Psoas muscle (tissue), 8 donors: ENCODE data around the gene MMP11. TPM values are rescaled to one million over a fixed set of nuclear protein-coding genes. Genes with fewer than 3 reads are reported as not detected.
"Not testable (repeated sequence)": the region's sequence is repeated elsewhere in the genome, so short reads cannot be mapped to it uniquely, and the experiment has no call there.

Experiments used
- ATAC-seq, 4 donors: fragments of 200-7000 bp; cut with Tn5 transposase; one replicate each; pipeline ENCODE4 v1.9.1; 2020; ENCODE audit warnings: moderate library complexity in 3 of 4, mild to moderate bottlenecking in 2 of 4
- DNase-seq, 2 donors: peaks; one replicate each; pipeline ENCODE4 v3.0.0-alpha.2; 2020
- H3K27ac ChIP-seq: fragments of 200-600 bp; one replicate; pipeline ENCODE4 v1.8.0; 2022
- H3K27me3 ChIP-seq, 3 donors: fragments of 200-600 bp in 1 of 3; one replicate each; pipeline versions ENCODE4 v1.6.1 to v1.8.0; 2013 to 2022; ENCODE audit warnings: low read length in 2 of 3, mild to moderate bottlenecking in 2 of 3, moderate library complexity in 1 of 3; ENCODE audit not compliant: insufficient read depth in 3 of 3
- H3K36me3 ChIP-seq, 2 donors: fragments of 200-600 bp in 1 of 2; one replicate each; pipeline versions ENCODE4 v1.6.1 to v1.8.0; 2013 to 2022; ENCODE audit warnings: low read depth in 1 of 2, mild to moderate bottlenecking in 1 of 2, moderate library complexity in 1 of 2; ENCODE audit not compliant: insufficient read depth in 1 of 2
- H3K4me1 ChIP-seq: fragments of 200-600 bp; one replicate; pipeline ENCODE4 v1.8.0; 2022
- H3K4me3 ChIP-seq: fragments of 200-600 bp; one replicate; pipeline ENCODE4 v1.8.0; 2022; ENCODE audit warnings: mild to moderate bottlenecking
- H3K9me3 ChIP-seq: fragments of 200-600 bp; one replicate; pipeline ENCODE4 v1.8.0; 2022
- WGBS, 3 donors: extraction: QIAGEN DNeasy Blood & Tissue Kit; methylation state at CpG; one replicate each; pipeline versions ENCODE4 v1.1.6 to v1.1.7; 2013; 5-methylcytosine and 5-hydroxymethylcytosine counted together
- intact Hi-C, 2 donors: fragments of 100-400 bp; cut with DNase I; formaldehyde crosslinking; loops; one replicate each; pipeline versions ENCODE4 v1.11.0 to v1.14.2; 2022
- long read RNA-seq, 2 donors: library from polyadenylated mRNA; unstranded; transcript quantifications; one replicate each; pipeline ENCODE4 v2.0.0, GENCODE V29; 2021
- polyA plus RNA-seq, 3 donors: library from polyadenylated mRNA; stranded (reverse); fragments of 200-250 nt; gene quantifications; one replicate each; pipeline ENCODE4 v1.2.3, GENCODE V29; 2013
- total RNA-seq, 4 donors: library from RNA; stranded (reverse); fragmentation: NEBNext Ultra II Directional in 2 of 4; extraction: Animal tissue kit (Norgen Biotek cat#: 25700) in 2 of 4; gene quantifications; one replicate each; pipeline versions ENCODE4 v1.2.1 to v1.2.4, GENCODE V29; 2021 to 2023
- TF ChIP-seq, protein P1 (sequence below): fragments of 200-600 bp; IDR thresholded peaks from one replicate; pipeline ENCODE4 v1.8.0; 2022; ENCODE audit warnings: antibody characterized with exemption
- donor health status: healthy with polysubstance abuse.
- donor health status: DM: no; HTN: no; CAD: no; lungs with moderate emphysema.
- donor health status: Bipolar disorder and iron deficiency.
- donor health status: healthy.
- donor health status: DM: yes; HTN: yes; CAD: no.
- donor health status: DM: no; HTN: no; CAD: no.
- donor health status: DM: no; HTN: no; CAD: no.
- donor health status: DM: yes; HTN: yes; CAD: no.

The MMP11 gene, protein sequence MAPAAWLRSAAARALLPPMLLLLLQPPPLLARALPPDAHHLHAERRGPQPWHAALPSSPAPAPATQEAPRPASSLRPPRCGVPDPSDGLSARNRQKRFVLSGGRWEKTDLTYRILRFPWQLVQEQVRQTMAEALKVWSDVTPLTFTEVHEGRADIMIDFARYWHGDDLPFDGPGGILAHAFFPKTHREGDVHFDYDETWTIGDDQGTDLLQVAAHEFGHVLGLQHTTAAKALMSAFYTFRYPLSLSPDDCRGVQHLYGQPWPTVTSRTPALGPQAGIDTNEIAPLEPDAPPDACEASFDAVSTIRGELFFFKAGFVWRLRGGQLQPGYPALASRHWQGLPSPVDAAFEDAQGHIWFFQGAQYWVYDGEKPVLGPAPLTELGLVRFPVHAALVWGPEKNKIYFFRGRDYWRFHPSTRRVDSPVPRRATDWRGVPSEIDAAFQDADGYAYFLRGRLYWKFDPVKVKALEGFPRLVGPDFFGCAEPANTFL
- total RNA-seq (1 to 10 TPM; 1.3 to 2.9 (median 1.5) TPM), polyA plus RNA-seq (under 1 TPM; 0.35 to 0.47 (median 0.43) TPM)
- long read RNA-seq, donor 1, partial matches to known transcripts = 0 of 1 reads
- long read RNA-seq, donor 1, other reads (novel, unspliced or antisense) = 1 of 1 reads
- long read RNA-seq, donor 2, partial matches to known transcripts = 2 of 7 reads
- long read RNA-seq, donor 2, other reads (novel, unspliced or antisense) = 2 of 7 reads

DNA sequence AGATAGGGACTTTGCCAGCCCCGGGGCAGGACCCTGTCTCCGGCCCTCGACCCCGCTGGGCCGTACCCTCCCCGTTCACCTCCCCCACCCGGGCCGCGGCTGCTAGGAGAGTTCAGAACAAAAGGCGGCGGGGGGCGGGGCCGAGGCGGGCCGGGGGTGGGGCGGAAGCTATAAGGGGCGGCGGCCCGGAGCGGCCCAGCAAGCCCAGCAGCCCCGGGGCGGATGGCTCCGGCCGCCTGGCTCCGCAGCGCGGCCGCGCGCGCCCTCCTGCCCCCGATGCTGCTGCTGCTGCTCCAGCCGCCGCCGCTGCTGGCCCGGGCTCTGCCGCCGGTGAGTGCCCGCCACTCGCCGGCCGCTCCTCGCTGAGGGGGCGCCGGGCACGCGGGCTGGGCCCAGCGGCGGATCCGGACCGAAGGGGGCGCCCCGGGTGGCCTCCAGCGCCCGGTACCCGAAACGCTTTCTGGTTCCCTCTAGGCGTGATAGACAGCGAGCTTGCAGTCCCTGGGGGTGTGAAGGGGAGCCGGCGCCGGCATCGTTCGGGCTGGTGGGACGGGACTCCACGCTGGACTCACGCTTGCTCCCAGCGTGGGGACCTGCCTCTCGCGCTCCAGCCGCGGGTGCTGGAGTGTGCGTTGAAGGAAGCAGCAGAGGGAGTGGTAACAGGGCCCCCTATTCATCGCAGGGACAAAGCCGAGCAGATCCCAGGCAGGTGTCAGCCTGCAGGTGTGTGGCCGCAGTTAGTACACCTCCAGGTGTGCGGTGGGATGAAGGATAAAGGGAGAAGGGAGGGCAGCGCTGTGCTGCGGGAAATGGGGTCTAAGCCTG is at the start of gene MMP11:
Gene MMP11, plus strand, starts transcription at position 201 of the 825 bp plus-strand sequence. Its CDS starts 22 bp downstream, at position 223.
- intact Hi-C loops = no loop called here
- TF ChIP-seq, protein P1, sequence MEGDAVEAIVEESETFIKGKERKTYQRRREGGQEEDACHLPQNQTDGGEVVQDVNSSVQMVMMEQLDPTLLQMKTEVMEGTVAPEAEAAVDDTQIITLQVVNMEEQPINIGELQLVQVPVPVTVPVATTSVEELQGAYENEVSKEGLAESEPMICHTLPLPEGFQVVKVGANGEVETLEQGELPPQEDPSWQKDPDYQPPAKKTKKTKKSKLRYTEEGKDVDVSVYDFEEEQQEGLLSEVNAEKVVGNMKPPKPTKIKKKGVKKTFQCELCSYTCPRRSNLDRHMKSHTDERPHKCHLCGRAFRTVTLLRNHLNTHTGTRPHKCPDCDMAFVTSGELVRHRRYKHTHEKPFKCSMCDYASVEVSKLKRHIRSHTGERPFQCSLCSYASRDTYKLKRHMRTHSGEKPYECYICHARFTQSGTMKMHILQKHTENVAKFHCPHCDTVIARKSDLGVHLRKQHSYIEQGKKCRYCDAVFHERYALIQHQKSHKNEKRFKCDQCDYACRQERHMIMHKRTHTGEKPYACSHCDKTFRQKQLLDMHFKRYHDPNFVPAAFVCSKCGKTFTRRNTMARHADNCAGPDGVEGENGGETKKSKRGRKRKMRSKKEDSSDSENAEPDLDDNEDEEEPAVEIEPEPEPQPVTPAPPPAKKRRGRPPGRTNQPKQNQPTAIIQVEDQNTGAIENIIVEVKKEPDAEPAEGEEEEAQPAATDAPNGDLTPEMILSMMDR = no peak
- H3K36me3 ChIP-seq = no peaks in the 10 kb centered on the region
- H3K27ac ChIP-seq = no peak within 1 kb of the TSS
- DNase-seq (peak; percentile 71 to 77), ATAC-seq (peak in 1 of 4 donors; percentile 9)
- H3K27me3 ChIP-seq = no peaks in the 10 kb centered on the region
- 5 to 9% (median 9%) methylated on average over 39 to 79 of the region's 79 CpGs for WGBS, 3 donors
- no peaks in the 10 kb centered on the region for H3K9me3 ChIP-seq
- peak within 1 kb of the TSS; percentile 68 for H3K4me3 ChIP-seq
- peaks cover 15% of the 10 kb centered on the region for H3K4me1 ChIP-seq

DNA sequence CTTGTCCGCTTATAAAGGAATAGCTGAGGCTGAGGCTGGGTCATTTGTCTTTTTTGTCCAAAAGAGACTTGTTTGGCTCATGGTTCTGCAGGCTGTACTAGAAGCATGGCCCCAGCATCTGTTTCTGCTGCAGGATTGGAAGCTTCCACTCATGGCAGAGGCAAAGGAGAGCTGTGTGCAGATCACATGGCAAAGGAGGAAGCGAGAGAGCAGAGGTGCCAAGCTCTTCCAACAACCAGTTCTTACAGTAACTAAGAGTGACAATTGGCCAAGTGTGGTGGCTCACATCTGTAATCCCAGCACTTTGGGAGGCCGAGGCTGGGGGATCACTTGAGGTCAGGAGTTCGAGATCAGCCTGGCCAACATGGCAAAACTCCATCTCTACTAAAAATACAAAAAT is 44.5 kb upstream of the MMP11 start:
- H3K9me3 ChIP-seq, H3K4me3 ChIP-seq, DNase-seq, H3K4me1 ChIP-seq, intact Hi-C loops, H3K27ac ChIP-seq, H3K36me3 ChIP-seq, H3K27me3 ChIP-seq: not testable (repeated sequence)
- peak in 1 of 4 donors; percentile 39 for ATAC-seq
- 55 to 69% (median 56%) methylated on average over 4 of the region's 4 CpGs for WGBS, 3 donors

DNA sequence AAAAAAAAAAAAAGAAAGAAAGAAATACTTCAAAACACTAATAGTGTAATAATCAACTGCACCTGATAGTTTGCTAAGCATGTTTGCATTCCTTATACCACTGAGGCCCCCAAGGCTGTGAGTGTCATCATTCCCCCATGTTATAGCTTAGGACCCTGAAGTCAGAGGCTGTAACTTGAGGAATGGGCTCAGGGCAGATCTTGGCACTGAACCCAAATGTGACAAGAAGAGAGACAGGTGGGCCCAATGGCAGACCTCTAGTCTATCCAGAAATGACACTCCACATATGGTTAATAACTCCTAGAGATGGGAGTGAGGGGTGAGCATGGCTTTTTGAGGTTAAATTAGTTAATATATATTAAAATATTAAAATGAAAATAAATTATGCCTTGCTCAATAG is 35.0 kb upstream of the MMP11 start:
- ATAC-seq = no peak
- Histone ChIP-seq H3K4me3 (no peak overlapping the region), H3K9me3 (no peaks in the 10 kb centered on the region), H3K36me3 (no peaks in the 10 kb centered on the region), H3K27ac (no peak overlapping the region), H3K27me3 (no peaks in the 10 kb centered on the region), H3K4me1 (peaks cover 7% of the 10 kb centered on the region)
- DNase-seq = no peak
- TF ChIP-seq, protein P1 = no peak
- intact Hi-C loops = no loop called here

DNA sequence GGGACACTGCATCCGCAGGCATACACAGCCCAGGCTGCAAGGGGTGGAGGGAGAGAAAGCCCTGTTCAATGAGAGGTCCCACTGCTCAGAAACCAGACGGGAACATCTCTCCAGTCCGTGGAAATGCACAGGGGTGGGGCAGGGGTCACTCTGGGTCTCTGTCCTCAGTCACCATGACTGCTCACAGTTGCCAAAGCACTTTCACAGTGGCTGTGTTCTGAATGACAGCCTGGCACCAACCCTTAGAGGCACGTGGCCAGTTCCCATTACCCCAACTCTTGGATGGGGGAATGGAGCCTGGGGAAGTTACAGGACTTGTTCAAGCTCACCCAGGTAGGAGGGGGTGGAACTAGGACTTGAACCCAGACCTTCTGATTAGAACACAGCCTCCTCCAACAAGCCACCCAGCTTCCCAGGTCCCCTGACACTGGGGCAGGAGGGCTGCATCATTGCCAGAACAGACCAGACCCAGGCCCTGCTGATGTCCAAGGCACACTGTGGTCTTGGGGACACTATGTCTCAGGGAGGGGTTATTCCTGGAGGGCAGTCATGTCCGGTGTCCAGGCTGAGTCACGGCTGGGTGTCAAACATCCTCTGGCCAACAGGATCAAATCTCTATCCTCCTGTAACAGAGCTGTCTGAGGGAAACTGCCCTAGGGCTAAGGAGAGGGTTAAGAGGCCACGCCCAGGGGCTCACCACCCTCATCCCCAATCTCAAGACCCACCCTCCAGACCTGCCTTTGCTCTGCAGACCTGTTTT is 30.0 kb upstream of the MMP11 start:
- Histone ChIP-seq H3K9me3 (no peaks in the 10 kb centered on the region), H3K27me3 (no peaks in the 10 kb centered on the region), H3K36me3 (peaks cover 5 to 22% of the 10 kb centered on the region in 2 donors), H3K4me3 (no peak overlapping the region), H3K4me1 (peaks cover 17% of the 10 kb centered on the region), H3K27ac (peak overlapping the region; percentile 87)
- DNase-seq = peak; percentile 62 to 93
- TF ChIP-seq, protein P1 = no peak
- 24 to 34% (median 29%) methylated on average over 7 of the region's 7 CpGs for WGBS, 3 donors
- ATAC-seq = peak; percentile 93 to 95 (median 94)
- intact Hi-C loops = loop anchor here in 1 of 2 donors (5.0 kb wide), 2 partner anchors 55 to 530 kb away; partner anchors contain the start of gene SPECC1L
